SK-N-MC (cell line): ENCODE measurements around the gene SERPINA6.
"Not testable (repeated sequence)": the region's sequence is repeated elsewhere in the genome, so short reads cannot be mapped to it uniquely, and the experiment has no call there.

Experiments
- DNase-seq: peaks from one replicate; pipeline ENCODE4 v3.0.0-alpha.2; 2011; ENCODE audit warnings: low read depth, low spot score
- H3K27ac ChIP-seq: fragments of 200-600 bp; sonication (generic); 2 replicates; pipeline ENCODE4 v1.5.1; 2016; ENCODE audit warnings: mixed run types
- H3K36me3 ChIP-seq: fragments of 200-600 bp; sonication (generic); 2 replicates; pipeline ENCODE4 v1.6.1; 2017; ENCODE audit warnings: antibody characterized with exemption, low read length, mixed read lengths; ENCODE audit not compliant: insufficient read depth
- H3K4me3 ChIP-seq: fragments of 200-600 bp; sonication (generic); 2 replicates; pipeline ENCODE4 v1.5.1; 2016
- H3K9ac ChIP-seq: fragments of 200-600 bp; sonication (generic); 2 replicates; pipeline ENCODE4 v1.8.0; 2017; ENCODE audit warnings: mixed run types, mixed read lengths; ENCODE audit not compliant: insufficient read length
- H3K9me3 ChIP-seq: fragments of 200-600 bp; sonication (generic); 2 replicates; pipeline ENCODE4 v1.6.1; 2017; ENCODE audit warnings: low read depth, mild to moderate bottlenecking, antibody characterized with exemption, low read length, moderate library complexity, mixed read lengths
- EZH2 ChIP-seq: fragments of 200-600 bp; sonication (generic); IDR thresholded peaks from one replicate; pipeline ENCODE4 v1.6.1; 2017; ENCODE audit warnings: antibody characterized with exemption
- FOXP2 ChIP-seq: optimal IDR thresholded peaks from 2 replicates; pipeline ENCODE3; 2011; ENCODE audit warnings: mild to moderate bottlenecking, moderate library complexity; ENCODE audit not compliant: insufficient read depth; ENCODE audit errors: extremely low read length, control extremely low read depth
- POLR2AphosphoS5 ChIP-seq: IDR thresholded peaks from 2 replicates; pipeline ENCODE4 v1.6.1; 2012; ENCODE audit warnings: mild to moderate bottlenecking, low read depth, low read length, borderline replicate concordance

The SERPINA6 gene

GRCh38 chr14:94284221-94284620 lies 38.9 kb downstream of the SERPINA6 start:
- no peak for DNase-seq
- Histone ChIP-seq H3K9me3 (no peaks in the 10 kb centered on the region), H3K27ac (no peak overlapping the region), H3K36me3 (no peaks in the 10 kb centered on the region), H3K4me3 (no peak overlapping the region), H3K9ac (no peak overlapping the region)
- TF ChIP-seq EZH2 (no peak), POLR2AphosphoS5 (no peak), FOXP2 (no peak)

- Histone ChIP-seq H3K36me3 (no peaks in the 10 kb centered on the region), H3K4me3 (no peak overlapping the region), H3K9ac (no peak overlapping the region), H3K27ac (no peak overlapping the region), H3K9me3 (no peaks in the 10 kb centered on the region)
- no peak for TF ChIP-seq POLR2AphosphoS5
- no peak for TF ChIP-seq EZH2
- no peak for TF ChIP-seq FOXP2
- DNase-seq = no peak
These were observed 40.0 kb downstream of the SERPINA6 start for GRCh38 chr14:94282991-94283723.

- H3K9me3 ChIP-seq = no peaks in the 10 kb centered on the region
- no peaks in the 10 kb centered on the region for H3K36me3 ChIP-seq
- no peak for TF ChIP-seq EZH2
- no peak for TF ChIP-seq FOXP2
- no peak for TF ChIP-seq POLR2AphosphoS5
- H3K4me3 ChIP-seq = peak overlapping the region; percentile 44
- peak; percentile 52 for DNase-seq
- H3K27ac ChIP-seq = no peak overlapping the region
- H3K9ac ChIP-seq = no peak overlapping the region
These were observed 44.4 kb downstream of the SERPINA6 start for GRCh38 chr14:94278731-94279130.

GRCh38 chr14:94276898-94277561 lies 46.1 kb downstream of the SERPINA6 start:
- DNase-seq, H3K9me3 ChIP-seq, H3K4me3 ChIP-seq, H3K9ac ChIP-seq, H3K27ac ChIP-seq, H3K36me3 ChIP-seq: not testable (repeated sequence)

- no peak overlapping the region for H3K27ac ChIP-seq
- no peak overlapping the region for H3K4me3 ChIP-seq
- TF ChIP-seq FOXP2 (no peak), POLR2AphosphoS5 (no peak), EZH2 (no peak)
- H3K9ac ChIP-seq = no peak overlapping the region
- H3K36me3 ChIP-seq = no peaks in the 10 kb centered on the region
- DNase-seq = no peak
- no peaks in the 10 kb centered on the region for H3K9me3 ChIP-seq
These were observed 54.0 kb downstream of the SERPINA6 start for GRCh38 chr14:94269156-94269555.

- not testable (repeated sequence) for H3K27ac ChIP-seq, DNase-seq, H3K4me3 ChIP-seq, H3K9me3 ChIP-seq, H3K9ac ChIP-seq, H3K36me3 ChIP-seq
These were observed 54.6 kb downstream of the SERPINA6 start for GRCh38 chr14:94268582-94268981.

GRCh38 chr14:94267352-94267751 lies 55.8 kb downstream of the SERPINA6 start:
- H3K36me3 ChIP-seq = no peaks in the 10 kb centered on the region
- TF ChIP-seq EZH2 (no peak), FOXP2 (no peak), POLR2AphosphoS5 (no peak)
- no peak overlapping the region for H3K9ac ChIP-seq
- H3K9me3 ChIP-seq = 0 out of 2 replicates have a peak, but pooled peaks cover 2% of the 10 kb centered on the region
- H3K27ac ChIP-seq = no peak overlapping the region
- H3K4me3 ChIP-seq = no peak overlapping the region
- DNase-seq = no peak

- H3K4me3 ChIP-seq, H3K36me3 ChIP-seq, DNase-seq, H3K27ac ChIP-seq, H3K9me3 ChIP-seq, H3K9ac ChIP-seq: not testable (repeated sequence)
These were observed 58.9 kb downstream of the SERPINA6 start for GRCh38 chr14:94264195-94264594.
